Measurements from ENCODE around the gene MORC4.

MORC4 gene

DNA sequence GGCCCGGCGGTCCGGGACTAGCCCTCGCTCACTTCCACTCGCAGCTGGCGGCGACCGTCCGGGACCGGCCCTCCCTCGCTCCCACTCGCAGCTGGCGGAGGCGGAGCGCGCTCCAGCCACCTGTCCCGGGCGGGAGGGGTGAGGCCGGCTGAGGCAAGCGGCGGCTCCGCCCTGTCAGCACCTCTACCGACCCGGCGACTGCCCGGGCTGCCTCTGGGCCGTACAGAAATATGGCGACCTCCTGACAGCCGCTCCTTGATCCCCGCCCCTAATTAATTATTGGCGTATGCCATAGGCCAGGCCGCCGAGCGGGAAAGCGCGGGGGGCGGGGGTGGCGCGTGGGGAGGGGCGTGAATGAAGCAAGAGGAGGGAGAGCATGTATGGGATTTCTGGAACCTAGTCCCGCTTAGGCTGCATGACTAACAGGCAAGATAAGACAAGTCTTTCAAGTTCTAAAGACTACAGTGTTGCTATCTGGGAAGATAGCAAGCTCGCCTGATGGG is at the start of gene MORC4:
Gene MORC4, minus strand, starts transcription at position 200 of the 503 bp plus-strand sequence. CDS start 243 bp downstream, outside the sequence.
- peak; percentile 89 for DNase-seq

DNA sequence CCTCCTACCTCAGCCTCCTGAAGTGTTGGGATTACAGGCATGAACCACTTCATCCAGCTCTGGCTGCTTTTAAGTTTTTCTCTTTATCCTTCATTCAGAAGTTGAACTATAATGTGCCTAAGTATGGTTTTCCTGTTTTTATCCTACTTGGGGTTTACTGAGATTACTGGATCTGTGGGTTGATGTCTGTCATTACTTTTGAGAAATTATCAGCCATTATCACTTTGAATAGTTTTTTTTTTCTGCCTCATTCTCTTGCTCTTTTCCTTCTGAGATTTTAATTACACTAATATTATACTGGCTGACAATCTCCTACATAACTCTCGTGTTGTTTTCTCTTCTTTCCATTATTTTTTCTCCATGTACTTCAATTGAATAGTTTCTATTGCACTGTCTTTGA is 47.6 kb upstream of the MORC4 start:
- no peak for DNase-seq

DNA sequence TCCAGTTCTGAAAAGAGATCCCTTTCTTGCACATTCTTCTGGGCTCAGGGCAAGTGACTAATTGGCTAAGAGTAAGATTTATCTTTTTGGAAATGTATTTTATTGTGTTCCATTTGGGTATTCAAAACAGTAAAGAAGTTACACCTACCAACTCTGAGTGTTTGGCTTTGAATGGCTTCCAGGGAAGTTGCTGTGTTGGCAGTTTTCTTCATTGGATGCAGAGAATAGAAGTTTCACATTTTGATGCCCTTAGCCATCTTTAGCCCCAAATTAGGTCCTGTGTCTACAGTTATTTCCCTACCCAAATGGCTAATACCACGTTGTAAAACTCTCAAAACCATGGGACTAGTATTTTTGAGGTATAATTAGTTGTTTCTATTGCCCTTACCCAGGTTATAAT is 29.7 kb upstream of the MORC4 start:
- DNase-seq, result no peak

DNA sequence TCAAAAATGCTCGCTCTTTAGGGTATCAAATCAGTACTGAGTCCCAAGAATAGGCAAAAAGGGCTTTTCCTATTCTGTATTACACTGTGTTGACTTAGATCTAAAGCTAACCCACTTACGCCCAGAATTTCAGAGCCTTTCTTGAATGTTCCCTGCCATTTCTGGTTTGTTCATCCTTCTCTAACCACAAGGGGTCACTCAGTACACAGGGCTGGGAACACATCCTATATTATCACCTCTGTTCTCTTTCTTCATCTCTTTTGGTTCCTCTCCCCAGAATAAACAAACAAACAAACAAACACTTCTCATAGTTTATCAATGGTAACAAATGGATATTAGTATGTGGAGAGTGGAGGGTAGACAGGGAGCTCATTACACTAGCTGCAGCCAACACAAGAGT is 25.5 kb upstream of the MORC4 start:
- DNase-seq, result peak; percentile 13

DNA sequence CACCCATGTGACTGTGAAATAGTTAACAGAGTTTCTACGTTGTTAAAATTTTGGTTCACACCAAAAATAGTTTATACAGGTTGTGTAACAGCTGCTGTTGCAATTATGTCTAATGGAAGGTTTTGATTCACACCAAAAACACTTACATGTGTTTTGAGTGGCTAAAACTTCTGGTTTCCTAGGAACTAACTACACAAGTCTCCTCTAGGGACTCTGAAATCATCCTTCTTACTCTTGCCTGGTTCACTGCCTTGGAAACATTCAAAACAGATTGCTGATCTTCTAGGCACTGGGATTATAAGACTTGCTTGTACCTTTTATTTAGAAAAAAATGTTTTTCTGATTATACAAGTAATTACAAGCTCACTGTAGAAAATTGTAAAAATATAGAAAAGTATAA is 14.9 kb upstream of the MORC4 start:
- DNase-seq, result no peak

DNA sequence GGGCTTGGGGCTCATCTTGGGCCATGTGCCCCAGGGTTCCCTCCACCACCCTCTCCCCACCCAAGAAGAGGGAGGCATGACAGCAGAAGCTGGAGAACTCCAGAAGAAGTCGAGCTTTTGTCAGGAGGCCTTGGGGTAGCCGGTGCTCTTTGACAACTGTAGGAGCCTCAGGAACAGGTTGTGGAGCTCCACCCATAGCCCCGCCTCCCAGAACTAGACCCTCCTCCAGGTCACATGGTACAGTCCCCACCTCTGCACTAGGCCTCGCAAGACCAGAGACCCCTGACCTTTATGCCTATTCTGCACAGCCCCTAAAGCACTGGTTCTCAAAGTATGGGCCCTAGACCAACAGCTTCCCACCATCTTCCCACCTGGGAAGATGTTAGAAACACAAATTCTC is 8.0 kb upstream of the MORC4 start:
- no peak for DNase-seq

DNA sequence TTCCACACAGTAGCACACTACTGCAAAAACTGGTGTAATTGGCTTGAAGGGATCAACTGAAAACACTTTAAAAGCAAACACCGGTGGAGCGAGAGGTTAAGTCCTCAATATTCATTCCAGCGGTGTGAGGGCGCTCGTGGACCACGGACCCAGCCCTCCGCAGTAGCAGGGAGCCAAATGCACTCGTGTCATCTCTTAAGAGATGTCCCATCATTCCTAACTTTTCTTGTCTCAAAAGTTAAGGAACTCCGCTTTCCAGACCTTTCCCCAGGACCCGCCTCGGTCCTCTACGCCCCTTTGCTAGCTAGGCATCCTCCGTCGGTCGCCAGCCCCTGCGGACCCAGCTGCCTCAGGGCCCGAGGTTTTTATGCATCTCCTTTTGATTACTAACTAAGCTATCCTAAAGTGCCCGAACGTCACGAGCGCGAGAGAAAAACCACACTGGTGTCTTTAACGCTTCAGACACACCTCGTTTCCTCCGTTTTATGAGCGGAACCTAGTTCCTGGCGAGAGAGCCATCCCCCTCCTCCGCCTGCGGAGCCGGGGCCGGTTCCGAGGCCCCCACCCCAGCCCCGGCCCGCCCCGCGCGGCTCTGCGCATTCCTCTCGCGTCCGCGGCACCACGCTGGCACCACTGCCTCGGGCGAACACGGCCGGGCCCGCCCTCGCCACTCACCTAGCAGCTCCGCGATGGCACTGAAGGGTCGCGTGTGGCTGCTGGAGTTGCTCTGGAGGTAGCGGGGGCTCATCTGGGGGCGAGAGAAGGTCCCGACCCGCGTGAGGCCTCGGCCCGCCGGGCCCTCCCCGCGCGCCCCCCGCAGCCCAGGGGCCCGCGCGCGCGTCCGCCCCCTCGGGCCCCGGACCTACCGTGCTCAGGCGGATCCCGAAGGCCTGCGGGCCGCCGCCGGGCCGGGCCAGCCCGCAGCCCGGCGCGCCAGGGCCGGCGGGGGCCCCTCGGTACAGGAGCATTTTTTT is 723 bp downstream of the MORC4 start:
- DNase-seq, result peak; percentile 40

DNA sequence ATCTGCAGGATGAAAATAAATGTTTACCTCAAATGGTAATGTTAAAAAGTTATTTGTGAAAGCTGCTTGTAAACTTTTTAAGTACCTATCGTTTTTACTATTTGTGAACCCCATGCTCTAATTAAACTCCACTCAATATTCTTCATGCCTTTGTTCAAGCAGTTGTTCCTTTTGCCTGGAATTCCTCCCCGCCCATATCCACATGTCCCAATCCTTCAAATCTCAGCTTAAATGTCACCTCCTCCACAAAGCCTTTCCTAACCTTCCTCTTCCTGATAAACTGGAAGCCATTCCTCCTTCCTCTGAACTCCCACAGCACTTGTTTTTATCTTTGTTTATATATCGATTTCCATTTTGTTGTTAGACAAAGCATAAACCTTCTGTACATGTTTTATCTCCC is 2.4 kb downstream of the MORC4 start:
- no peak for DNase-seq

DNA sequence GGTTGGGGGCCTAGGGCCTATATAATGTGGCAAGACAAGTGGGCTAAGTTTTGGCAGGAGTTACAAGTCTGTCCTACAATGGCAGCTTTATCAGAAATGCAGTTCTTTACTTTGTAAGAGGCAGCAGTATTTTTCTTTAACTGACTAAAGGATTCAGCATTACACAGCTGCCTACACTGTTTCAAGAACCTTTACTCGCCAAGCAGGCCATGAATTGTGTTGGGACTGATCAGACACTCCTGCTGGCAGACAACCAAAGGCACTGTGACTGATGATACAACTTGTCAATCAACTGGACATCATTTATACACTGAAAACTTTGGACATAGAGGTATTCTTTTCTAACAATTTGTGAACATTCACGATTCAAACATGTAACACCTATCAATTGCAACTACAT is 4.3 kb downstream of the MORC4 start:
- no peak for DNase-seq

DNA sequence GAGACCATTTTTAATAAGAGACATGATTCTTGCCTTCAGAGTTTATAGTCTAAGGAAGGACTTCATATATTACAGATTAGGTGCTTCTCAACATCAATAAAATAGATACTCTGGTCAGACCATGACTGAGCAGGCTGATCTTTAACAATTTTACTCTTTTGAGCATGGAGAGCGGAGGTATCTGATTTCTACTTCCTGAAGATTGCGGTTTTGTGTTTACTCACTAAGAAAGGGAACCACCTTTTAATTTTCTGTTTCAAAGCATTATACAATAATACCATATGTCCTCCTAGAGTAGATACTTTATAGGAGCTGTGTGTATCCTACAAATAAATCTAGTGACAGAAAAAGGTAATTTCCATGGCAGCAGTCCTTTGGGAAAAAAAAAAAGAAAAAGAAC is 12.5 kb downstream of the MORC4 start:
- no peak for DNase-seq

DNA sequence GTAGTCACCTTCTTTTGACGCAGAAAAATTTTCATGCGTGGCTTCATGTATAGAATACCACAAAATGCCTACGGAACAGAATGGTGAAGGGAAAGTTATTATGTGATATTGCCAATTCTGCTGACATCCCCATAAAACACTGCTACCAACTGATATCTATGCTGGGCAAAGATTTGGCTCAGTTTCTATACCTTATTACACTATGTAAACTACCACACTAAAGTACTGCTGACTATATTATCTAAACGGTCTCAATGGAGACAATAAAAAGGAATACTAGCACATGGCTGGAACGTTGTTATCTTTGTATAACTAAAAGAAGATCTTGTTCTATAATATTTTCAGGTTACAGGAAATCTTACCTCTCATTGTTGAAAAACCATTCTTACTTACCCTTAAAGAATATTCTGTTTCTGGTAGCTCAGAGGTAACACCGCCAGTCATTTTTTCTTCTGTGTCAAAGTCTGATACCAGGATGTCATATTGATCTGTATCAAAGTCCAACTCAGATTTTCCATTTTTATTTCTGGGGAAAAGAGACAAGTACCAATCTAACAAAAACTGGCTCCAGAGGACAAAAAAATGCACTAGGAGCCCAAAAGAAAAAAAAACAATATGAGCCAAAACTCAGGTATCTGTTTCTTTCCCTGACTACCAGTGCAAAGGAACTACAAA is 18.9 kb downstream of the MORC4 start:
- no peak for DNase-seq

DNA sequence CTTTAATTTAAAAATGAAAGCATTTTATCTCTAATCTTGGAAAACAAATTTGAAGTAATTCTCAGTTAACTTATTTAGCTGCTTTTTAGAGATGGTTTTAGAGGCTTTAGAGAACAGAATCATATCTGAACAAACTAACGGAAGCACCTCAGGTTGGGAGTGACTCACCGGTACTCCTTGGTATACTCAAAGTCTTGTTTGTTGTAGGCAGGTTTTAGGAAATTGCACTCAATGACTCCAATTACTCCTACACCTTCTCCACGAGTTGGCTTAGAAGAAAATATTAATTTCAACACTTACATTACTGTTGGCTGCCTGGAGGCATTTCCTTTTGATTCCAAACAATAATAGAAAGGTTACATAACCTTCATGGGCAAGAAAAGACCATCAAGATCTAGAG is 23.6 kb downstream of the MORC4 start:
- DNase-seq, result no peak

DNA sequence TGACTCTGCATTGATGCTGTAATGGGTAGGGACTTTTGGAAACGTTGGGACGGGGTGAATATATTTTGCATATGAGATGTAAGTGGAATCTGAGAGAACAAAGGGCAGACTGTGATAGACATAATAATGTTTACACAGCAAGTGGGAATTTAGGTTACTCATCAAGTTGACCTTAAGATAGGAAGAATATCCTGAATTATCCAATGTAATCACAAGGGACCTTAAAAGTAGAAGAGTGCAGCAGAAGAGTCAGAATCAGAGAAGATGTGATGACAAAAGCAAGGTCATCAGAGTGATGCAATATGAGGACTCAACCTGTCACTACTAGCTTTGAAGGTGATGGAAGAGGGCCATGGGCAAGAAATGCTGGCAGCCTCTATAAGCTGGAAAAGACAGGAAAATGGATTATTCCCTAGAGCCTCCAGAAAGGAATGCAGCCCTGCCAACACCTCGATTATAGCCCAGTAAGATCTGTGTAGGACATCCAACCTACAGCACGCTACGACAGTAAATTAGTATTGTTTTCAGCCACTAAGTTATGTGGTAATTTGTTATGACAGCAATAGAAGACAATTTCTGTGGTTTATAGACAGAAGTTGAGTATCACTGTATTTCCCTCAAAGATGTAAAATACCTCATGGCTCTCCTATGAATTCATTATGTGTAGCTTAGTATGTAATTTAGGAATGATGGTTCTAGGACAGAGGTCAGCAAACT is 26.4 kb downstream of the MORC4 start:
- DNase-seq, result no peak

DNA sequence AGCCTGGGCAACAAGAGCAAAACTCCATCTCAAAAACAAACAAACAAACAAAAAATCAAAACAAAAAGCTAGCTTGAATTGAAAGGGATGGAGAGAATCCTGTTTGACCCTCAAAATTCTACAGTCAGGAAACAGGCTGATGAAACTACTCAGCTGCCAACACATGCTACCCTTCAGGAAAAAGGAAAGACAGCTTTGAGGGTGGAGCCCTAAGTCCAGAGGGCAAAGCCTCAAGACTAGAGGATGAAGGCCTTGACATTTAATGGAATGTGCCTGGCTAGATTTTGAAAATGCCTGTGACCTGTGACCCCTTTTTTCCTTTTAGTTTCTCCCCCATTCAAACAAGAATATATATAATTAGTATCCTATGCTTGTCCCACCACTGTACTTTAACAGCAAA is 27.1 kb downstream of the MORC4 start:
- DNase-seq, result no peak

DNA sequence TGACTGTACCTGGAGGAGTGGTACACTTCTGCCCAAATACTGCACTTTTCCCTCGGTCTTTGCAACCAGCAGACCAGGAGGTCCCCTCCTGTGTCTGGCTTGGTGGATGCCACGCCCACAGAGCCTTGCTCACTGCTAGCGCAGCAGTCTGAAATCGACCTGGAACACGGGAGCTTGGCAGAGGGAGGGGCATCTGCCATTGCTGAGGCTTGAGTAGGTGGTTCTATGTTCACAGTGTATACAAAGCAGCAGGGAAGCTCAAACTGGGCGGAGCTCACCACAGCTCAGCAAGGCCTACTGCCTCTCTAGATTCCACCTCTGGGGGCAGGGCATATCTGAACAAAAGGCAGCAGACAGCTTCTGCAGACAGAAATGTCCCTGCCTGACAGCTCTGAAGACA is 33.5 kb downstream of the MORC4 start:
- peak; percentile 6 for DNase-seq

DNA sequence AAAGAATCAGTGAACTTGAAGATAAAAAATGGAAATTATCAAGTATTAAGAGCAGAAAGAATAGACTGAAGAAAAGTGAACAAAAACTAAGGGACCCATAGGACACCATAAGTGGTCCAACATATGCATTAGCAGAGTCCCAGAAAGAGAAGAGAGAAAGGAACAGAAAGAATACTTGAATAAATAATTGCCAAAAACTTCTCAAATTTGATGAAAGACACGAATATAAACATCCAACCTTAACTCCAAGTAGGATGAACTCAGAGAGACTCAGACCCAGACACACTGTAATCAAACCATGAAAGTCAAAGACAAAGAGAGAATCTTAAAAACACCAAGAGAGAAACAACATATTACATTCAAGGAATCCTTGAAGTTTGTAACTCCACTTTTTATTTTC is 35.7 kb downstream of the MORC4 start:
- no peak for DNase-seq

DNA sequence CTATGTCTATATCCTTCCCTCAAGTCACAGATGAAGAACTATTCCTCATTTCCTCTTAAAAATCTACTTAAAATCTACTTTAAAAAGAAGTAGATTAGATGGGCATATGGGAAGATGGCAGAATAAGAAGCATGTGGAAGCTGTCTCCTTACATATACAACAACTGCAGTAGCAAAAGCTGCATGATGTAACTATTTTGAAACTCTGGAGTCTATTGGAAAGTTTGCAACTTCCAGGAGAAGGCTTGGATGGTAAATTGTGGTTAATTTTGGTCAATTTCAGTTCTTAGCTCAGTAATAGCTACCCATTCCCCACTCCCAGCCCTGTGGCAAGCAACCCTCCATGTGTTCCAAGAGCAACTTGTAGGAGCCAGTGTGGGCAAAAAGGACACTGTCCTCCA is 36.9 kb downstream of the MORC4 start:
- DNase-seq, result no peak

DNA sequence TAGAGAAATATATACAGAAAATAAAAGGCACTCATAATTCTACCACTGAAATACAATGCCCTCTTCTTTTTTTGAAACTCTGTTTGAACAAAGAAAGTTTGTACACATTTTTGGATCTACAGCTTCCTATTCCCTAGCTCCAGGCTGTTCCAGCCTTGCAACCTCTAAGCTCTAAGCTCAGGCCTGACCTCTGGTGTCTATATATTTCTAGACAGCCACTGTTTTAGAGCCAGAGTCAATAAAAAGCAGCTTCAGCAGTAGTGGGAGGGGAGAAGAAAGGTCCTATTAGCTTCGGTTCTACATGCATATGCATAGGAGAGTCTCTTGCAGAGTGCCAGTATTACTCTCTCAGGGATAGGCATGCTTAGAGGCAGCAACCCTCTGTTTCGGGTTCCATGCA is 40.1 kb downstream of the MORC4 start:
- no peak for DNase-seq

DNA sequence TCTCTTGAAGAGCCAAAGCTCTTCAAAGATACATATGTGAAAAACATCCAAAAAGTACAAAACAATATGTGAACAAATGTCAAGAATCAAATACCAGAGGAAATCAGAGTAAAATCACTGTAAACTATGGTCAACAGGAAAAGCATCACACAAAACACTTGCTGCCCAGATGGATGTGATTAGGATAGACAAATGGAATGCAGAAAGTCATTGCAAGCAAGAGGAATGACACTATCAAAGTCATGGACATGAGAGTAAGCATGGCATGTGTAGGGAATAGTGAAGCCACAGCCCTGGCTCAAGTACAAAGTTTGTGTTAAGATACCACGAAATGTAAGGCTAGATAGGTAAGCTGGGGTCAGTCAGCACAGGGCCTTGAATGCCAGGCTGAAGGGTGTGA is 42.2 kb downstream of the MORC4 start:
- no peak for DNase-seq

DNA sequence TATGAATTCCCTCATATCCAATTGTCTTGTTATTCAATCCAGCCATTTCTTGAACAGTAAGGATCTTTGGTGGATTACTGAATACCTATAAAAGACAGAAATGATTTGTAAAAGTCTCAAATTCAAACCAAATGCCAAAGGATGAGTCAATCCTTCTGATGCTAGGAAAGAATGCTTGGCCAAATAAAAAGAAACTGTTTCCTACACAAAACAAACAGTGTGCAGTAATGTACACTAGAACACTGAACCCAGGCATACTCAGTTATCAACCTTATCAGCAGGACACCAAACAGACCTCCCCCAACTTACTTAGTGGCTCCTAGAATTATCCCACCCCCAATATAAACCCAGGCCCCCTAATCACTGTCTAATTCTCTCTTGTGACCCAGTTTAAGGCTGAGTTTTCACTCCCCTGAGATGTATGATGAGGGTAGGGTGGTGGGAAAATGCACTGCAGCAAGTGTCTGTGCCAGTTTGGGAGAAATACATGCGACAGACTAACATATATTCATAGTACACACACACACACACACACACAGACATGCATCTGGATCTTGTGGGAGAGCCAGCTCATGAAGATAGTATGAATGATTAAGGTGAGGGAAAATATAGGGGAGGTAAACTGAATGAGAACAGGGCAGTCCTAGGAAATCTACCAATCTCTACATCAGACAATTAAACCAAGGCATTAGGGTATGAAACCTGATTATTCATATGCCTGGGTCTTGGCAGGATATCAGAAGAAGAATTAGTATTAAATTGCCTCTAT is 44.8 kb downstream of the MORC4 start:
- DNase-seq, result no peak

DNA sequence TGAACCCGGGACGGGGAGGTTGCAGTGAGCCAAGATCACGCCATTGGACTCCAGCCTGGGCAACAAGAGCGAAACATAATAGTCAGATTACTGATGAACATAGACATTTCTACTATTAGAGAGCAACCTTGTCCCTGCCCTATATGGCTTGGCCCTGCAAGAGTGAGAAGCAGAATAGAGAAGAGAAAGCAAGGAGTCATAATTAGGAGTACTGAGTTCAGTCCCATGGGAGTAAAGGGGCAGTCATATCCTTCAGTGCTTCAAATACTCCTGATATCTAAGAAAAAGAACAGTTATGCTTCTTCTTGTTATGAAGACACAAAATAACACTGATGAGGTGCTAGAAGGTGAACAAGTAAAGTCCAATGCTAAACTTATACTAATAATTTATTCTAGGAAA is 46.0 kb downstream of the MORC4 start:
- no peak for DNase-seq

DNA sequence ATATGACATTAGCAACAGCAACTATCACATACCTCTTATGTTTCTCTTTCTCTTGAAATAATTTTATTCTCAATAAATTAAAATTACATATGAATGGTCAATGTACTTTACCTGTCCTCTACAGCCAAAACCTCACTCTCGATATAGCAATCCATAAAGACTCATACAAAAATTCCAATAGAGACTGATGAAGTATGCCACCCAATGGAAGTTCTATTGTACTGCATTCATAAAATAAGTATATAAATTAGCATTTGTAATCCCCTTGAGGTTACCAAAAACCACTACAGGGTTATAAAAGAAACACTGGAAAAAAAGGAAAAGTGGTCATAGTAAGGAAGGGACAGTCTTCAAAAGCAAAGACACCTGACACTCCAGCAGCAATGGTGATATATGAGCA is 47.0 kb downstream of the MORC4 start:
- no peak for DNase-seq

DNA sequence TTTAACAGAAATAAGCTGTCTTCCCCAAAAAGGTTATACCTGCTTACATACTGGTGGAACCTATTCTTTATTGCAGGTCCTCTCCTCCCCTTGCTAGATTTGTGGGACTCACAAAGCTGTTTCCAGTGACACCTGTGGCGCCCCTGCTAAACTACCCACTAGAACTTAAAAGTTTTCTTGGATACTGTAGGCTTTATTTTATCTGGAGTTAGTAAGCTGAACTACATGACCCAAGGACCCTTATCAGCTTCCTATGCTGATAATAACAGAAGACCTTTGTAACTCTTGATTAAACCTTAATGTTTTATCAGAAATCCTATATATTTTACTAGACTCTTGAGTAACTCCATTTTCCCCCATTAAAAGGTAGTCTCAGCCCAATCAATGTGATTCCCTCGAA is 47.5 kb downstream of the MORC4 start:
- no peak for DNase-seq
